Lower leg skin (tissue), 3 donors: ENCODE measurements around the gene EIF5.

ENCODE experiments used
- CTCF ChIP-seq, 3 donors: fragments of 450-650 bp; IDR thresholded peaks; one replicate each; pipeline ENCODE4 v1.5.1; 2016; ENCODE audit warnings: antibody characterized with exemption in 3 of 3, mild to moderate bottlenecking in 3 of 3, moderate library complexity in 2 of 3
- POLR2A ChIP-seq, 2 donors: fragments of 450-650 bp; IDR thresholded peaks; one replicate each; pipeline ENCODE4 v1.6.1; 2016 to 2017; ENCODE audit warnings: antibody characterized with exemption in 2 of 2, mild to moderate bottlenecking in 1 of 2, moderate library complexity in 1 of 2

GRCh38 chr14:103296007-103296406, 38.0 kb upstream of the EIF5 start:
- TF ChIP-seq CTCF (IDR thresholded peaks at IDR 0.05) (no peak), POLR2A (IDR thresholded peaks at IDR 0.05) (no peak)
